Tibial nerve (tissue), 4 donors: ENCODE measurements around the gene SMC3.

Experiments used
- EP300 ChIP-seq, 2 donors: sonication (generic); formaldehyde crosslinking; IDR thresholded peaks; one replicate each; pipeline ENCODE4 v1.6.1; 2017; ENCODE audit warnings: antibody characterized with exemption in 2 of 2, mild to moderate bottlenecking in 1 of 2
- TF ChIP-seq, protein P1 (sequence below), 5 experiments: fragments of 200-600 bp in 3 of 5; fragments of 450-650 bp in 2 of 5; sonication (generic) in 3 of 5; IDR thresholded peaks; one replicate each; pipeline ENCODE4 v1.5.1; 2016 to 2019; ENCODE audit warnings: antibody characterized with exemption in 5 of 5, mild to moderate bottlenecking in 3 of 5, moderate library complexity in 2 of 5

DNA sequence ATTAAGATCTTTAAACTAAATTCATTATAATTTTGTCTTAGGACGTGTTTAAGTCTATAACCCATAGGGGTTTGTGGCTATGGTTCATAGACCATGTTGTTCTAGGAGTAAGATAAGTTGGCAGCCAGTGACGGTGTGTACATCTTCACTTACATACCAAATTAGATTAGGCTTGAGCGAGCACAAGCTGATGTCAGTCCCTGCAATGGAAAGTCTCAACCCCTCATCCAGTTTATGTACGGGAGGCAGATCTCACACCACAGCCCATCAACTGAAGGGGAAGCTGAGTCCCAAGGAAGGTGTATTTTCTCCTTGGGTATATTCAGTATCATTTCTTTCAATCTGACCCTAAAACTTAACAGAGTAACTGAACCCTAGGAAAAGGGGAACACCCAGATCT lies 5.1 kb upstream of the SMC3 start:
- TF ChIP-seq, protein P1, sequence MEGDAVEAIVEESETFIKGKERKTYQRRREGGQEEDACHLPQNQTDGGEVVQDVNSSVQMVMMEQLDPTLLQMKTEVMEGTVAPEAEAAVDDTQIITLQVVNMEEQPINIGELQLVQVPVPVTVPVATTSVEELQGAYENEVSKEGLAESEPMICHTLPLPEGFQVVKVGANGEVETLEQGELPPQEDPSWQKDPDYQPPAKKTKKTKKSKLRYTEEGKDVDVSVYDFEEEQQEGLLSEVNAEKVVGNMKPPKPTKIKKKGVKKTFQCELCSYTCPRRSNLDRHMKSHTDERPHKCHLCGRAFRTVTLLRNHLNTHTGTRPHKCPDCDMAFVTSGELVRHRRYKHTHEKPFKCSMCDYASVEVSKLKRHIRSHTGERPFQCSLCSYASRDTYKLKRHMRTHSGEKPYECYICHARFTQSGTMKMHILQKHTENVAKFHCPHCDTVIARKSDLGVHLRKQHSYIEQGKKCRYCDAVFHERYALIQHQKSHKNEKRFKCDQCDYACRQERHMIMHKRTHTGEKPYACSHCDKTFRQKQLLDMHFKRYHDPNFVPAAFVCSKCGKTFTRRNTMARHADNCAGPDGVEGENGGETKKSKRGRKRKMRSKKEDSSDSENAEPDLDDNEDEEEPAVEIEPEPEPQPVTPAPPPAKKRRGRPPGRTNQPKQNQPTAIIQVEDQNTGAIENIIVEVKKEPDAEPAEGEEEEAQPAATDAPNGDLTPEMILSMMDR (IDR thresholded peaks at IDR 0.05): no peak
- TF ChIP-seq EP300 (IDR thresholded peaks at IDR 0.05): no peak
